Tibial artery (tissue), 4 donors: ENCODE results near the gene SRGAP3.

Experiments
- DNase-seq, 2 donors: peaks; one replicate each; pipeline ENCODE4 v3.0.0-alpha.2; 2019
- H3K27ac ChIP-seq, 2 donors: fragments of 200-600 bp; sonication (generic) in 1 of 2; 1 replicate in 1 of 2; 2 replicates in 1 of 2; pipeline ENCODE4 v1.5.1; 2018 to 2019; ENCODE audit warnings: mild to moderate bottlenecking in 1 of 2
- H3K27me3 ChIP-seq, 2 donors: fragments of 200-600 bp; sonication (generic) in 1 of 2; one replicate each; pipeline versions ENCODE4 v1.5.1 to v1.6.0; 2016 to 2019
- H3K36me3 ChIP-seq, 3 donors: fragments of 200-600 bp; sonication (generic) in 2 of 3; one replicate each; pipeline ENCODE4 v1.5.1; 2016 to 2019; ENCODE audit warnings: mild to moderate bottlenecking in 2 of 3
- H3K4me1 ChIP-seq, 4 donors: fragments of 200-600 bp; sonication (generic) in 2 of 4; 1 replicate in 3 of 4; 2 replicates in 1 of 4; pipeline ENCODE4 v1.5.1; 2016 to 2019
- H3K4me3 ChIP-seq, 2 donors: fragments of 200-600 bp; sonication (generic) in 1 of 2; 1 replicate in 1 of 2; 2 replicates in 1 of 2; pipeline ENCODE4 v1.5.1; 2018 to 2019; ENCODE audit warnings: mild to moderate bottlenecking in 2 of 2
- H3K9me3 ChIP-seq, 3 donors: fragments of 200-600 bp; sonication (generic) in 1 of 3; one replicate each; pipeline ENCODE4 v1.5.1; 2016 to 2019
- intact Hi-C: fragments of 100-400 bp; cut with DNase I; formaldehyde crosslinking; loops from one replicate; pipeline ENCODE4 v1.15.0; 2023; ENCODE audit warnings: low total_unique reads
- TF ChIP-seq, protein P1 (sequence below), 2 experiments: fragments of 200-600 bp in 1 of 2; fragments of 450-650 bp in 1 of 2; IDR thresholded peaks; one replicate each; pipeline ENCODE4 v1.5.1; 2017 to 2019; ENCODE audit warnings: antibody characterized with exemption in 2 of 2, mild to moderate bottlenecking in 1 of 2, moderate library complexity in 1 of 2

The SRGAP3 gene

DNA sequence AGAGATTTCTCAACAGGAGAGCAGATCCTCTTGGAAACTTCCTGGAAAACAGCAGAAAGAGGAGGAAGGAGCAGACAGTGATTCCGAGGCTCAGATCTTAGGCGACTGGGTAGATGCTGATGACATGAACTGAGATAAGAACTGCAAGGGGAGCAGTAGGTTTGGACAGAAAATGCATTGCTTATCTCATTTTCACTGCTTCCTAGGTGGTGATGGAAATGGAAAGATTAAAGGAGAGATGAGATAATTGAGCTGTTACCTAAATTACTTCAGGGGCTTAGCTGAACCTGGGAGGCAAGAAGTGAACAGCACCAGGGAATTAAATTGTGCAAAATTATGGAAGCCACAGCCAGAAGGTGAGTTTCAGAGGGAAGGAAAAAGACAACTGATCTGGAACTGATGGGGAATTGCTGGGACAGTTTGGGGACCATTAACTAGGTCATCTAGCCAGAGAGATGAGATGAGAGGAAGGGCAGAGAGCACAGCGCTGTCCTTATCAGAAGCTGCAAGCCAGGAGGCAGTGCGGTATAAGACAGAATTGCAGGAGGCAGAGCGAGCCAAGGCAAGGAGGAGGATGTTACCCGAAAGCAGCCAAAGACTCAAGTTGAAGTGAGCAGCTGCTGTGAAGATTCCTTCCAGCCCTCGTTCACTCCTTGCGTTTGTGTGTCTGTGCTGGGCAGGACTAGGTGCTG, 140.4 kb downstream of the SRGAP3 start:
- Histone ChIP-seq H3K4me1 (peaks cover 0 to 16% (median 5%) of the 10 kb centered on the region in 4 donors), H3K27me3 (peaks cover 0 to 4% of the 10 kb centered on the region in 2 donors), H3K36me3 (no peaks in the 10 kb centered on the region), H3K4me3 (no peak overlapping the region), H3K27ac (no peak overlapping the region), H3K9me3 (no peaks in the 10 kb centered on the region)
- intact Hi-C loops = no loop called here
- TF ChIP-seq, protein P1, sequence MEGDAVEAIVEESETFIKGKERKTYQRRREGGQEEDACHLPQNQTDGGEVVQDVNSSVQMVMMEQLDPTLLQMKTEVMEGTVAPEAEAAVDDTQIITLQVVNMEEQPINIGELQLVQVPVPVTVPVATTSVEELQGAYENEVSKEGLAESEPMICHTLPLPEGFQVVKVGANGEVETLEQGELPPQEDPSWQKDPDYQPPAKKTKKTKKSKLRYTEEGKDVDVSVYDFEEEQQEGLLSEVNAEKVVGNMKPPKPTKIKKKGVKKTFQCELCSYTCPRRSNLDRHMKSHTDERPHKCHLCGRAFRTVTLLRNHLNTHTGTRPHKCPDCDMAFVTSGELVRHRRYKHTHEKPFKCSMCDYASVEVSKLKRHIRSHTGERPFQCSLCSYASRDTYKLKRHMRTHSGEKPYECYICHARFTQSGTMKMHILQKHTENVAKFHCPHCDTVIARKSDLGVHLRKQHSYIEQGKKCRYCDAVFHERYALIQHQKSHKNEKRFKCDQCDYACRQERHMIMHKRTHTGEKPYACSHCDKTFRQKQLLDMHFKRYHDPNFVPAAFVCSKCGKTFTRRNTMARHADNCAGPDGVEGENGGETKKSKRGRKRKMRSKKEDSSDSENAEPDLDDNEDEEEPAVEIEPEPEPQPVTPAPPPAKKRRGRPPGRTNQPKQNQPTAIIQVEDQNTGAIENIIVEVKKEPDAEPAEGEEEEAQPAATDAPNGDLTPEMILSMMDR (IDR thresholded peaks at IDR 0.05) = no peak
- DNase-seq = no peak

DNA sequence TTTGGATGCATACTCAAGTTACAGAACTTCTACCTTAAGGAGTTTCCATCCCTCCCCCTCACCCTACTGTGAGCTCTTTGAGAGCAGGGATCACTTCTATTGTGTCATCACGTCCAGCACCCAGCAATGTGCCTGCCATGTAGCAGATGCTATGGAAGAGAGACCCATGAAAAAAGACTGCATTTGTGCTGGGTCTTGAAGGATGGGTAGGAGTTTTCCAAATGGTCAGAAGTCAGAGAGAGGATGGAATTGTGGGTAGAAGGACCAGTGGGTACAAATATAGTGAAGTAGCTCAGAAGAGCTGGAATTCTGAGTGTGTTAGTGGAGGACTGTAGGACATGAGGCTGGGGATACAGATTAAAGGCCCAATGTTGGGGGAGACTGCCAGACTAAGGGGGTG, 141.7 kb downstream of the SRGAP3 start:
- Histone ChIP-seq H3K27ac (no peak overlapping the region), H3K27me3 (peaks cover 0 to 4% of the 10 kb centered on the region in 2 donors), H3K9me3 (no peaks in the 10 kb centered on the region), H3K4me1 (peaks cover 0 to 16% (median 5%) of the 10 kb centered on the region in 4 donors), H3K36me3 (no peaks in the 10 kb centered on the region), H3K4me3 (no peak overlapping the region)
- TF ChIP-seq, protein P1 (IDR thresholded peaks at IDR 0.05) = no peak
- DNase-seq = no peak
- intact Hi-C loops = no loop called here

DNA sequence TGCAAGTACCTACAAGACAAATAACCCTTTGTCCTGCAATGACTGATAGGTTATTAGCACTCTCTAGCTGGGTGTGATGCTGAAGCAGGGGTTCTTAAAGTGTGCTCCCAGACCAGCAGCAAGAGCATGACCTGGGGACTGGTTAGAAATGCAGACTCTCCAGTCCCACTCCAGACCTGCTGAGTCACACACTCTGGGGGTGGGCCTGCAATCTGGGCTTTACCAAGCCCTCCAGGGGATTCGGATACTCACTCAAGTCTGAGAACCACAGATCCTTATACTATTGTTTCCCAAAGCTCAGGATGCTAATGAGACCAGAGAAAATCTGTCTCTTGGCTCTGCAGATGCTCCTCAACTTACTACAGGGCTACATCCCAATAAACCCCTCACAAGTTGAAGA, 144.0 kb downstream of the SRGAP3 start:
- TF ChIP-seq, protein P1 (IDR thresholded peaks at IDR 0.05) = no peak
- no peak overlapping the region for H3K27ac ChIP-seq
- no peaks in the 10 kb centered on the region for H3K9me3 ChIP-seq
- H3K27me3 ChIP-seq = peaks cover 0 to 4% of the 10 kb centered on the region in 2 donors
- intact Hi-C loops = no loop called here
- DNase-seq = no peak
- no peak overlapping the region for H3K4me3 ChIP-seq
- H3K4me1 ChIP-seq = no peaks in the 10 kb centered on the region
- no peaks in the 10 kb centered on the region for H3K36me3 ChIP-seq

- TF ChIP-seq, protein P1 (IDR thresholded peaks at IDR 0.05) = no peak
- Histone ChIP-seq H3K27me3 (peaks cover 0 to 4% of the 10 kb centered on the region in 2 donors), H3K4me3 (no peak overlapping the region), H3K36me3 (no peaks in the 10 kb centered on the region), H3K4me1 (no peaks in the 10 kb centered on the region), H3K27ac (no peak overlapping the region), H3K9me3 (no peaks in the 10 kb centered on the region)
- intact Hi-C loops = no loop called here
- no peak for DNase-seq
Observed at GRCh38 chr3:9104121-9104520, 145.3 kb downstream of the SRGAP3 start.

- Histone ChIP-seq H3K4me1 (no peaks in the 10 kb centered on the region), H3K36me3 (no peaks in the 10 kb centered on the region), H3K27me3 (peaks cover 0 to 4% of the 10 kb centered on the region in 2 donors), H3K9me3 (no peaks in the 10 kb centered on the region), H3K27ac (no peak overlapping the region), H3K4me3 (no peak overlapping the region)
- intact Hi-C loops = no loop called here
- TF ChIP-seq, protein P1 (IDR thresholded peaks at IDR 0.05) = no peak
- no peak for DNase-seq
Observed at GRCh38 chr3:9102240-9102981, 147.0 kb downstream of the SRGAP3 start.
